GM23338 (cell line): ENCODE measurements around the gene CBY1. TPM values are rescaled to one million over a fixed set of nuclear protein-coding genes. Genes with fewer than 3 reads are reported as not detected.

ENCODE experiments used
- ATAC-seq: fragments of 200-7000 bp; cut with Tn5 transposase; 3 replicates; pipeline ENCODE4 v1.9.1; 2020
- DNase-seq: peaks from one replicate; pipeline ENCODE4 v3.0.0-alpha.2; 2015; ENCODE audit warnings: low spot score
- H2AFZ ChIP-seq: fragments of 200-600 bp; sonication (generic); 2 replicates; pipeline ENCODE4 v1.8.0; 2016; ENCODE audit warnings: antibody characterized with exemption, mild to moderate bottlenecking, moderate library complexity
- H3F3A ChIP-seq: fragments of 200-600 bp; sonication (generic); replicated peaks from 2 replicates; pipeline ENCODE4 v1.8.0; 2017; ENCODE audit warnings: antibody characterized with exemption, mixed run types, low read depth
- H3K27ac ChIP-seq: fragments of 200-600 bp; sonication (generic); 2 replicates; pipeline ENCODE4 v1.6.1; 2016; ENCODE audit warnings: low read depth
- H3K27me3 ChIP-seq: fragments of 200-600 bp; sonication (generic); 2 replicates; pipeline ENCODE4 v1.8.0; 2016; ENCODE audit warnings: mild to moderate bottlenecking, mixed run types, moderate library complexity; ENCODE audit not compliant: insufficient read depth
- H3K36me3 ChIP-seq: fragments of 200-600 bp; sonication (generic); 2 replicates; pipeline ENCODE4 v1.8.0; 2016; ENCODE audit warnings: mild to moderate bottlenecking; ENCODE audit not compliant: insufficient read depth
- H3K4me1 ChIP-seq: fragments of 200-600 bp; sonication (generic); 2 replicates; pipeline ENCODE4 v1.8.0; 2016; ENCODE audit warnings: mild to moderate bottlenecking, moderate library complexity; ENCODE audit not compliant: insufficient read depth
- H3K4me2 ChIP-seq: fragments of 200-600 bp; sonication (generic); 2 replicates; pipeline ENCODE4 v1.7.1; 2017; ENCODE audit warnings: mixed run types
- H3K4me3 ChIP-seq: fragments of 200-600 bp; sonication (generic); 2 replicates; pipeline ENCODE4 v1.6.1; 2016; ENCODE audit warnings: mixed run types
- H3K79me2 ChIP-seq: fragments of 200-600 bp; sonication (generic); replicated peaks from 2 replicates; pipeline ENCODE4 v1.8.0; 2017; ENCODE audit warnings: mild to moderate bottlenecking; ENCODE audit not compliant: insufficient read depth
- H3K9me2 ChIP-seq: fragments of 200-600 bp; sonication (generic); 2 replicates; pipeline ENCODE4 v1.8.0; 2017; ENCODE audit not compliant: insufficient read depth
- H4K20me1 ChIP-seq: fragments of 200-600 bp; sonication (generic); replicated peaks from 2 replicates; pipeline ENCODE4 v1.8.0; 2017; ENCODE audit warnings: mild to moderate bottlenecking; ENCODE audit not compliant: insufficient read depth
- H3K27ac Mint-ChIP-seq: 2 replicates; pipeline ENCODE4 v1.8.0; 2020; ENCODE audit warnings: inconsistent platforms, mild to moderate bottlenecking, moderate library complexity, mixed read lengths
- H3K27me3 Mint-ChIP-seq: 3 replicates; pipeline ENCODE4 v1.8.0; 2022; ENCODE audit warnings: low read depth, mild to moderate bottlenecking, moderate library complexity, mixed read lengths, inconsistent platforms; ENCODE audit not compliant: insufficient read depth, poor library complexity
- H3K36me3 Mint-ChIP-seq: 3 replicates; pipeline ENCODE4 v1.8.0; 2021; ENCODE audit warnings: low read depth, mild to moderate bottlenecking, inconsistent platforms, moderate library complexity, mixed read lengths
- H3K4me1 Mint-ChIP-seq: 3 replicates; pipeline ENCODE4 v1.8.0; 2020; ENCODE audit warnings: mild to moderate bottlenecking, inconsistent platforms, mixed read lengths
- H3K4me3 Mint-ChIP-seq: 3 replicates; pipeline ENCODE4 v1.8.0; 2021; ENCODE audit warnings: moderate library complexity, mild to moderate bottlenecking, inconsistent platforms, mixed read lengths
- H3K9me3 Mint-ChIP-seq: 3 replicates; pipeline ENCODE4 v1.8.0; 2020; ENCODE audit warnings: moderate library complexity, mild to moderate bottlenecking, inconsistent platforms, mixed read lengths
- EZH2phosphoT487 ChIP-seq: fragments of 200-600 bp; sonication (generic); IDR thresholded peaks from one replicate; pipeline ENCODE4 v1.8.1; 2018; ENCODE audit warnings: antibody characterized with exemption; ENCODE audit not compliant: unreplicated experiment
- polyA plus RNA-seq: library from polyadenylated mRNA; unstranded; fragments of >200 nt; fragmentation: Nextera tagmentation; extraction: Ambion mirVana; gene quantifications from 2 replicates; pipeline ENCODE4 v1.2.1, GENCODE V29; 2016
- total RNA-seq: library from RNA; depleted of rRNA; stranded (reverse); fragments of >200 nt; shearing (Covaris generic); gene quantifications from 2 replicates; pipeline ENCODE4 v1.2.3, GENCODE V29; 2014
- TF ChIP-seq, protein P1 (sequence below): IDR thresholded peaks from one replicate; pipeline ENCODE4 v1.6.1; 2018; ENCODE audit warnings: antibody characterized with exemption; ENCODE audit not compliant: unreplicated experiment
- TF ChIP-seq, protein P2 (sequence below): fragments of 250-450 bp; sonication (Bioruptor Pico); IDR thresholded peaks from 2 replicates; pipeline ENCODE4 v1.5.0; 2020; ENCODE audit warnings: mild to moderate bottlenecking, moderate library complexity

CBY1 gene
- total and polyA plus RNA-seq, 2 experiments from 2014 or later, result 12.8 to 36.4 TPM

DNA sequence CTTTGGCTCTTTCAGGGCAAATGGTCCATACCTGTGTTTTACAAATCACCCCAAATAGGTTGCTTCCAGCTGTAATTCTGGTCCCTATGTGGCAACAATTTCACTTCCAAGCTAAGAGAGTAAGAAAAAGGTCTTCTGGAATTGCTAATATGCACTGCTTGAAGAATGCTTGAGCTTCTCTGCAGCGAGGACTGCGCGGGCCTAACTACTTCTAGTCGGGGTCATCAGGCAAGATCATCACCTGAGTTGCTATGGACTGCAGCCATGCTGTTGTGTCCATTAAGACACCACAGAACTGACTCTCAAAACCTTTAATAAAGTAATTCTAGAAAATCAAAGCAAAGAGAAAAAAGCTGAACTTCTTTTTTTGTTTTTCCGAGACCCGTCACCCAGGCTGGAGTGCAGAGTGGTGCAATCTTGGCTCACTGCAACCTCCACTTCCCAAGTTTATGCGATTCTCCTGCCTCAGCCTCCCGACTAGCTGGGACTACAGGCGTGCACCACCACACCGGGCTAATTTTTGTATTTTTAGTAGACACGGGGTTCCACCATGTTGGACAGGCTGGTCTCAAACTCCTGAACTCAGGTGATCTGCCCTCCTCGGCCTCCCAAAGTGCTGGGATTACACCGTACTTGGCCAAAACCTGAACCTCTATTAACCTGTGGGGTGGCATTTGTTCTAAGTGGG, 42.1 kb downstream of the CBY1 start:
- no peaks in the 10 kb centered on the region for H3K36me3 ChIP-seq
- Mint-ChIP-seq H3K9me3 (no peaks in the 10 kb centered on the region), H3K4me1 (peaks cover 27% of the 10 kb centered on the region), H3K4me3 (peak overlapping the region; percentile 98), H3K27ac (no peak overlapping the region), H3K36me3 (peaks cover 12% of the 10 kb centered on the region), H3K27me3 (peaks cover 16% of the 10 kb centered on the region)
- peaks cover 4% of the 10 kb centered on the region; the same call in 1 of the 2 replicates for H3F3A ChIP-seq
- peak overlapping the region; percentile 95 for H3K4me2 ChIP-seq
- H3K79me2 ChIP-seq, result peaks cover 52% of the 10 kb centered on the region
- H3K9me2 ChIP-seq, result no peaks in the 10 kb centered on the region
- no peak overlapping the region for H3K27ac ChIP-seq
- peak overlapping the region; percentile 97 for H3K4me3 ChIP-seq
- H4K20me1 ChIP-seq, result peaks cover 15% of the 10 kb centered on the region
- TF ChIP-seq, protein P1, sequence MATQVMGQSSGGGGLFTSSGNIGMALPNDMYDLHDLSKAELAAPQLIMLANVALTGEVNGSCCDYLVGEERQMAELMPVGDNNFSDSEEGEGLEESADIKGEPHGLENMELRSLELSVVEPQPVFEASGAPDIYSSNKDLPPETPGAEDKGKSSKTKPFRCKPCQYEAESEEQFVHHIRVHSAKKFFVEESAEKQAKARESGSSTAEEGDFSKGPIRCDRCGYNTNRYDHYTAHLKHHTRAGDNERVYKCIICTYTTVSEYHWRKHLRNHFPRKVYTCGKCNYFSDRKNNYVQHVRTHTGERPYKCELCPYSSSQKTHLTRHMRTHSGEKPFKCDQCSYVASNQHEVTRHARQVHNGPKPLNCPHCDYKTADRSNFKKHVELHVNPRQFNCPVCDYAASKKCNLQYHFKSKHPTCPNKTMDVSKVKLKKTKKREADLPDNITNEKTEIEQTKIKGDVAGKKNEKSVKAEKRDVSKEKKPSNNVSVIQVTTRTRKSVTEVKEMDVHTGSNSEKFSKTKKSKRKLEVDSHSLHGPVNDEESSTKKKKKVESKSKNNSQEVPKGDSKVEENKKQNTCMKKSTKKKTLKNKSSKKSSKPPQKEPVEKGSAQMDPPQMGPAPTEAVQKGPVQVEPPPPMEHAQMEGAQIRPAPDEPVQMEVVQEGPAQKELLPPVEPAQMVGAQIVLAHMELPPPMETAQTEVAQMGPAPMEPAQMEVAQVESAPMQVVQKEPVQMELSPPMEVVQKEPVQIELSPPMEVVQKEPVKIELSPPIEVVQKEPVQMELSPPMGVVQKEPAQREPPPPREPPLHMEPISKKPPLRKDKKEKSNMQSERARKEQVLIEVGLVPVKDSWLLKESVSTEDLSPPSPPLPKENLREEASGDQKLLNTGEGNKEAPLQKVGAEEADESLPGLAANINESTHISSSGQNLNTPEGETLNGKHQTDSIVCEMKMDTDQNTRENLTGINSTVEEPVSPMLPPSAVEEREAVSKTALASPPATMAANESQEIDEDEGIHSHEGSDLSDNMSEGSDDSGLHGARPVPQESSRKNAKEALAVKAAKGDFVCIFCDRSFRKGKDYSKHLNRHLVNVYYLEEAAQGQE, result no peak
- TF ChIP-seq, protein P2, sequence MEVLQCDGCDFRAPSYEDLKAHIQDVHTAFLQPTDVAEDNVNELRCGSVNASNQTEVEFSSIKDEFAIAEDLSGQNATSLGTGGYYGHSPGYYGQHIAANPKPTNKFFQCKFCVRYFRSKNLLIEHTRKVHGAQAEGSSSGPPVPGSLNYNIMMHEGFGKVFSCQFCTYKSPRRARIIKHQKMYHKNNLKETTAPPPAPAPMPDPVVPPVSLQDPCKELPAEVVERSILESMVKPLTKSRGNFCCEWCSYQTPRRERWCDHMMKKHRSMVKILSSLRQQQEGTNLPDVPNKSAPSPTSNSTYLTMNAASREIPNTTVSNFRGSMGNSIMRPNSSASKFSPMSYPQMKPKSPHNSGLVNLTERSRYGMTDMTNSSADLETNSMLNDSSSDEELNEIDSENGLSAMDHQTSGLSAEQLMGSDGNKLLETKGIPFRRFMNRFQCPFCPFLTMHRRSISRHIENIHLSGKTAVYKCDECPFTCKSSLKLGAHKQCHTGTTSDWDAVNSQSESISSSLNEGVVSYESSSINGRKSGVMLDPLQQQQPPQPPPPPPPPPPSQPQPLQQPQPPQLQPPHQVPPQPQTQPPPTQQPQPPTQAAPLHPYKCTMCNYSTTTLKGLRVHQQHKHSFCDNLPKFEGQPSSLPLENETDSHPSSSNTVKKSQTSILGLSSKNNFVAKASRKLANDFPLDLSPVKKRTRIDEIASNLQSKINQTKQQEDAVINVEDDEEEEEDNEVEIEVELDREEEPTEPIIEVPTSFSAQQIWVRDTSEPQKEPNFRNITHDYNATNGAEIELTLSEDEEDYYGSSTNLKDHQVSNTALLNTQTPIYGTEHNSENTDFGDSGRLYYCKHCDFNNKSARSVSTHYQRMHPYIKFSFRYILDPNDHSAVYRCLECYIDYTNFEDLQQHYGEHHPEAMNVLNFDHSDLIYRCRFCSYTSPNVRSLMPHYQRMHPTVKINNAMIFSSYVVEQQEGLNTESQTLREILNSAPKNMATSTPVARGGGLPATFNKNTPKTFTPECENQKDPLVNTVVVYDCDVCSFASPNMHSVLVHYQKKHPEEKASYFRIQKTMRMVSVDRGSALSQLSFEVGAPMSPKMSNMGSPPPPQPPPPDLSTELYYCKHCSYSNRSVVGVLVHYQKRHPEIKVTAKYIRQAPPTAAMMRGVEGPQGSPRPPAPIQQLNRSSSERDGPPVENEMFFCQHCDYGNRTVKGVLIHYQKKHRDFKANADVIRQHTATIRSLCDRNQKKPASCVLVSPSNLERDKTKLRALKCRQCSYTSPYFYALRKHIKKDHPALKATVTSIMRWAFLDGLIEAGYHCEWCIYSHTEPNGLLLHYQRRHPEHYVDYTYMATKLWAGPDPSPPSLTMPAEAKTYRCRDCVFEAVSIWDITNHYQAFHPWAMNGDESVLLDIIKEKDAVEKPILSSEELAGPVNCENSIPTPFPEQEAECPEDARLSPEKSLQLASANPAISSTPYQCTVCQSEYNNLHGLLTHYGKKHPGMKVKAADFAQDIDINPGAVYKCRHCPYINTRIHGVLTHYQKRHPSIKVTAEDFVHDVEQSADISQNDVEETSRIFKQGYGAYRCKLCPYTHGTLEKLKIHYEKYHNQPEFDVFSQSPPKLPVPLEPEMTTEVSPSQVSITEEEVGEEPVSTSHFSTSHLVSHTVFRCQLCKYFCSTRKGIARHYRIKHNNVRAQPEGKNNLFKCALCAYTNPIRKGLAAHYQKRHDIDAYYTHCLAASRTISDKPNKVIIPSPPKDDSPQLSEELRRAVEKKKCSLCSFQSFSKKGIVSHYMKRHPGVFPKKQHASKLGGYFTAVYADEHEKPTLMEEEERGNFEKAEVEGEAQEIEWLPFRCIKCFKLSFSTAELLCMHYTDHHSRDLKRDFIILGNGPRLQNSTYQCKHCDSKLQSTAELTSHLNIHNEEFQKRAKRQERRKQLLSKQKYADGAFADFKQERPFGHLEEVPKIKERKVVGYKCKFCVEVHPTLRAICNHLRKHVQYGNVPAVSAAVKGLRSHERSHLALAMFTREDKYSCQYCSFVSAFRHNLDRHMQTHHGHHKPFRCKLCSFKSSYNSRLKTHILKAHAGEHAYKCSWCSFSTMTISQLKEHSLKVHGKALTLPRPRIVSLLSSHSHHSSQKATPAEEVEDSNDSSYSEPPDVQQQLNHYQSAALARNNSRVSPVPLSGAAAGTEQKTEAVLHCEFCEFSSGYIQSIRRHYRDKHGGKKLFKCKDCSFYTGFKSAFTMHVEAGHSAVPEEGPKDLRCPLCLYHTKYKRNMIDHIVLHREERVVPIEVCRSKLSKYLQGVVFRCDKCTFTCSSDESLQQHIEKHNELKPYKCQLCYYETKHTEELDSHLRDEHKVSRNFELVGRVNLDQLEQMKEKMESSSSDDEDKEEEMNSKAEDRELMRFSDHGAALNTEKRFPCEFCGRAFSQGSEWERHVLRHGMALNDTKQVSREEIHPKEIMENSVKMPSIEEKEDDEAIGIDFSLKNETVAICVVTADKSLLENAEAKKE, result no peak
- no peak for TF ChIP-seq EZH2phosphoT487
- DNase-seq (no peak), ATAC-seq (no peak)
- H3K4me1 ChIP-seq, result peaks cover 18% of the 10 kb centered on the region
- H2AFZ ChIP-seq, result no peak overlapping the region
- no peaks in the 10 kb centered on the region for H3K27me3 ChIP-seq
